WTC11 (cell line): ENCODE results near the gene XPR1. TPM values are rescaled to one million over a fixed set of nuclear protein-coding genes. Genes with fewer than 3 reads are reported as not detected.
"Not testable (repeated sequence)": the region's sequence is repeated elsewhere in the genome, so short reads cannot be mapped to it uniquely, and the experiment has no call there.

Experiments
- ATAC-seq: fragments of 200-7000 bp; cut with Tn5 transposase; 2 replicates; pipeline ENCODE4 v1.10.0; 2021; ENCODE audit warnings: mild to moderate bottlenecking, moderate library complexity
- CTCF ChIA-PET: fragments of 300-600 bp; sonication (Branson Sonifier 250); formaldehyde crosslinking; loops from one replicate; lab custom pipeline; 2021; ENCODE audit warnings: antibody characterized with exemption; lab: Charles Lee
- POLR2A ChIA-PET: fragments of 350-600 bp; sonication (Branson Sonifier 250); formaldehyde crosslinking; loops from one replicate; lab custom pipeline; 2021; ENCODE audit warnings: antibody characterized with exemption; lab: Charles Lee
- DNase-seq: peaks from one replicate; pipeline ENCODE4 v3.0.0; 2021; ENCODE audit warnings: low spot score
- H3K27ac Mint-ChIP-seq: 2 replicates; pipeline ENCODE4 v1.8.0; 2021; ENCODE audit warnings: mixed read lengths
- H3K27me3 Mint-ChIP-seq: 2 replicates; pipeline ENCODE4 v1.8.0; 2021; ENCODE audit warnings: low read depth, mild to moderate bottlenecking, moderate library complexity, mixed read lengths
- H3K36me3 Mint-ChIP-seq: 2 replicates; pipeline ENCODE4 v1.8.0; 2021; ENCODE audit warnings: mixed read lengths
- H3K4me1 Mint-ChIP-seq: 2 replicates; pipeline ENCODE4 v1.8.0; 2022; ENCODE audit warnings: mixed read lengths
- H3K4me3 Mint-ChIP-seq: 2 replicates; pipeline ENCODE4 v1.8.0; 2021; ENCODE audit warnings: mild to moderate bottlenecking, moderate library complexity, mixed read lengths
- H3K9me3 Mint-ChIP-seq: 2 replicates; pipeline ENCODE4 v1.8.0; 2021; ENCODE audit warnings: mixed read lengths
- ATF2 ChIP-seq: sonication (generic); formaldehyde crosslinking; IDR thresholded peaks from 2 replicates; pipeline ENCODE4 v1.8.1; 2022; ENCODE audit warnings: low read depth, missing genetic modification reagents, borderline replicate concordance
- ATF3 ChIP-seq: sonication (generic); formaldehyde crosslinking; conservative IDR thresholded peaks from 2 replicates; pipeline ENCODE4 v1.8.1; 2022; ENCODE audit warnings: mild to moderate bottlenecking, missing genetic modification reagents
- ATF6 ChIP-seq: sonication (generic); formaldehyde crosslinking; IDR thresholded peaks from 2 replicates; pipeline ENCODE4 v1.8.1; 2023; ENCODE audit warnings: mild to moderate bottlenecking, missing genetic modification reagents
- CBFB ChIP-seq: sonication (generic); formaldehyde crosslinking; IDR thresholded peaks from 2 replicates; pipeline ENCODE4 v1.8.1; 2022; ENCODE audit warnings: mild to moderate bottlenecking, low read depth, missing genetic modification reagents
- E2F1 ChIP-seq: sonication (generic); formaldehyde crosslinking; IDR thresholded peaks from 2 replicates; pipeline ENCODE4 v1.8.0; 2022; ENCODE audit warnings: mild to moderate bottlenecking, missing genetic modification reagents
- FOXJ3 ChIP-seq: sonication (generic); formaldehyde crosslinking; IDR thresholded peaks from 2 replicates; pipeline ENCODE4 v1.9.0; 2021; ENCODE audit warnings: missing genetic modification reagents, mild to moderate bottlenecking, borderline replicate concordance
- FOXK1 ChIP-seq: sonication (generic); formaldehyde crosslinking; IDR thresholded peaks from 2 replicates; pipeline ENCODE4 v1.8.0; 2022; ENCODE audit warnings: mild to moderate bottlenecking, moderate library complexity, missing genetic modification reagents
- GTF2I ChIP-seq: fragments of 250-450 bp; sonication (Bioruptor Pico); conservative IDR thresholded peaks from 2 replicates; pipeline ENCODE4 v1.4.0; 2021; ENCODE audit warnings: mild to moderate bottlenecking
- IRF2 ChIP-seq: sonication (generic); formaldehyde crosslinking; IDR thresholded peaks from 2 replicates; pipeline ENCODE4 v1.8.0; 2022; ENCODE audit warnings: low read depth, missing genetic modification reagents, borderline replicate concordance
- KAT7 ChIP-seq: sonication (generic); formaldehyde crosslinking; IDR thresholded peaks from 2 replicates; pipeline ENCODE4 v1.8.1; 2023; ENCODE audit warnings: missing genetic modification reagents, mild to moderate bottlenecking, borderline replicate concordance
- MLX ChIP-seq: sonication (generic); formaldehyde crosslinking; IDR thresholded peaks from 2 replicates; pipeline ENCODE4 v1.8.1; 2023; ENCODE audit warnings: mild to moderate bottlenecking, missing genetic modification reagents, moderate library complexity
- NFYB ChIP-seq: sonication (generic); formaldehyde crosslinking; conservative IDR thresholded peaks from 2 replicates; pipeline ENCODE4 v1.8.0; 2022; ENCODE audit warnings: low read depth, missing genetic modification reagents
- NR2C2 ChIP-seq: sonication (generic); formaldehyde crosslinking; IDR thresholded peaks from 2 replicates; pipeline ENCODE4 v1.8.0; 2022; ENCODE audit warnings: mild to moderate bottlenecking, missing genetic modification reagents
- PRDM15 ChIP-seq: sonication (generic); formaldehyde crosslinking; IDR thresholded peaks from 2 replicates; pipeline ENCODE4 v1.8.0; 2022; ENCODE audit warnings: missing genetic modification reagents
- SP1 ChIP-seq: sonication (generic); formaldehyde crosslinking; conservative IDR thresholded peaks from 2 replicates; pipeline ENCODE4 v1.8.1; 2022; ENCODE audit warnings: missing genetic modification reagents
- TEAD1 ChIP-seq: sonication (generic); formaldehyde crosslinking; IDR thresholded peaks from 2 replicates; pipeline ENCODE4 v1.8.0; 2022; ENCODE audit warnings: mild to moderate bottlenecking, missing genetic modification reagents
- ZNF219 ChIP-seq: sonication (generic); formaldehyde crosslinking; IDR thresholded peaks from 2 replicates; pipeline ENCODE4 v1.8.0; 2023; ENCODE audit warnings: missing genetic modification reagents, mild to moderate bottlenecking, borderline replicate concordance
- ZNF671 ChIP-seq: fragments of 250-450 bp; sonication (Bioruptor Pico); IDR thresholded peaks from 2 replicates; pipeline ENCODE4 v1.8.0; 2021; ENCODE audit warnings: mild to moderate bottlenecking
- total RNA-seq: library from RNA; stranded (reverse); gene quantifications from 3 replicates; pipeline ENCODE4 v1.2.3, GENCODE V29; 2021

XPR1 gene
- total RNA-seq, 1 experiment from 2014 or later, result 34.6 TPM

GRCh38 chr1:180726024-180726423 lies 94.2 kb downstream of the XPR1 start:
- H3K4me1 Mint-ChIP-seq, H3K4me3 Mint-ChIP-seq, DNase-seq, ATAC-seq, H3K27me3 Mint-ChIP-seq, CTCF ChIA-PET, H3K27ac Mint-ChIP-seq, POLR2A ChIA-PET: not testable (repeated sequence)
- Mint-ChIP-seq H3K36me3 (peaks cover 14% of the 10 kb centered on the region), H3K9me3 (peaks cover 27% of the 10 kb centered on the region)
- peak; percentile 23; the same call in 1 of the 2 replicates for TF ChIP-seq NFYB (CRISPR knock-in tag)

- peaks cover 38% of the 10 kb centered on the region for H3K9me3 Mint-ChIP-seq
- H3K27ac Mint-ChIP-seq, ATAC-seq, H3K27me3 Mint-ChIP-seq, CTCF ChIA-PET, POLR2A ChIA-PET, DNase-seq, H3K4me3 Mint-ChIP-seq, H3K4me1 Mint-ChIP-seq: not testable (repeated sequence)
- H3K36me3 Mint-ChIP-seq, result peaks cover 25% of the 10 kb centered on the region
Measured at GRCh38 chr1:180727751-180728150, 95.9 kb downstream of the XPR1 start.

GRCh38 chr1:180728472-180729106 lies 96.8 kb downstream of the XPR1 start:
- no peaks in the 10 kb centered on the region for H3K4me1 Mint-ChIP-seq
- CTCF ChIA-PET, result no interaction called here
- TF ChIP-seq FOXK1 (CRISPR knock-in tag) (no peak), TEAD1 (no peak), GTF2I (CRISPR knock-in tag) (no peak), ZNF219 (CRISPR knock-in tag) (no peak), KAT7 (CRISPR knock-in tag) (no peak), ATF3 (no peak), ATF6 (CRISPR knock-in tag) (no peak), SP1 (CRISPR knock-in tag) (no peak), NR2C2 (no peak), ATF2 (CRISPR knock-in tag) (no peak)
- TF ChIP-seq, all 79 proteins: peak for 0
- H3K36me3 Mint-ChIP-seq, result peaks cover 33% of the 10 kb centered on the region
- no peak for DNase-seq
- H3K27me3 Mint-ChIP-seq, result no peaks in the 10 kb centered on the region
- ATAC-seq, result no peak
- H3K9me3 Mint-ChIP-seq, result peaks cover 46% of the 10 kb centered on the region
- H3K27ac Mint-ChIP-seq, result no peak overlapping the region
- H3K4me3 Mint-ChIP-seq, result no peak overlapping the region
- POLR2A ChIA-PET, result no interaction called here

- Mint-ChIP-seq H3K27ac (no peak overlapping the region), H3K27me3 (no peaks in the 10 kb centered on the region; the same call in 1 of the 2 replicates), H3K9me3 (peaks cover 63% of the 10 kb centered on the region), H3K36me3 (peaks cover 48% of the 10 kb centered on the region), H3K4me3 (no peak overlapping the region), H3K4me1 (peaks cover 4% of the 10 kb centered on the region)
- ChIA-PET POLR2A (no interaction called here), CTCF (no interaction called here)
- no peak for ATAC-seq
- DNase-seq, result no peak
- TF ChIP-seq FOXJ3 (CRISPR knock-in tag) (no peak), ATF2 (CRISPR knock-in tag) (no peak), E2F1 (CRISPR knock-in tag) (no peak), GTF2I (CRISPR knock-in tag) (no peak), MLX (CRISPR knock-in tag) (no peak), IRF2 (no peak), ZNF671 (CRISPR knock-in tag) (no peak), CBFB (CRISPR knock-in tag) (no peak), PRDM15 (no peak)
Measured at GRCh38 chr1:180731131-180731530, 99.3 kb downstream of the XPR1 start.
